NCI-H446 (cell line): Measurements from ENCODE around the gene ATXN7L1.
A peak's percentile ranks its signal among the peaks of the same experiment; 100 is the strongest.

Source experiments
- DNase-seq, 2 experiments: peaks; one replicate each; lab custom pipeline; 2025; lab: John Stamatoyannopoulos, UW

ATXN7L1 gene

DNA sequence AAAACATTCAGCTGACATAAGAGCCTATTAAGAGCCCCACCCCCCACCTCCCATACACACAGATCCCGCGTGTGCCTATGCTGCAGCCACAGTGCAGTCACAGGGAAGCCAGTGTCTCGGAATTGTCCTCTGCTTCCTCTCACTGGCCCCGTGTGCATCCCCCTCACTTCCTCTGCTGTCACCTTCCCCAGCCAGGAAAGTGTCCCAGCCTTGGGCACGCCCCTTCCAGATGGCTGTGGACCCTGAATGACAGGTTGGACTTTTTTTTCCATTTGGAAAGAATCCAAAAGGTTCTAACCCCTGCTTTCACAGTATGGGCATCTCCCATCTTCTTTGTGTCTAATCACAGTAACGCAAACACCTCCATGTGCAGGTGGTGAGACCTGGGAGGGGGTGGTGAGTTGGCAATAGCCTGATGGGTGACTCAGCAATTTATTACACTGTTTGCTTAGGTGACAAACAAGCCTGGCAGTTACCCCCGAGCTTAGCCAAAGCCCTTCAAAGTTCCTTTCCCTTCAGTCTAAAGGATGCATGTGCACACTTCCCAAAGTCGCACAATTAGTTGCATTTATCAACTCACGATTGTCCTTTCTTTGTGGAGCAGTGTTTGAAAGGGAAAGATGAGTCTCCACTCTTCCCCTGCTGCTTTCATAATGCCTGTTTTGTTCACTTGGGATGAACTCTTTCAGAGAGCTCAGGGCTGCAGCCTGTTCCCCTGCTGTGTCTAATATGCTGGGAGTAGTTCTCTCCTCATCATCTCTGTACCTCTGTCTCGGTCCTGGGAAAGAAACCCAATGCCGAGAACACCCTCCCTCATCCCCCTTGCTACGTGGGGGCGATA, 227.6 kb downstream of the ATXN7L1 start:
- peak; percentile 11 to 43 for DNase-seq

DNA sequence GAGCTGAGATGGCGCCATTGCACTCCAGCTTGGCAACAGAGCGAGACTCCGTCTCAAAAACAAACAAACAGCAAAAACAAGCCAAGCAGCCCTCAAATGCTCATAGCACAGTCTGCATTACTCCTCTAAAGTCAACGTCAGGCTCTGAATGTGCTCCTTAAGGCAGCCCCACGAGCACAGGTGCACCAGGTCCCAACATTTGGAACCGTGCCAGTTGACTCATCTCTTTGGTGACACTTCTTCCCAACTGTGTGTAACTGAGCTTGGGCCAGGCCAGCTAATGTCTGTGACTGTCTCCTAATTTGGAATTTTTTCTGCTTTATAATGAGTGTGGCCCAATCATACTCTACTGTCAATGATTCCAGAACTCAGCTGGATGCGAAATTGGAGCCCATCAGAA, 228.8 kb downstream of the ATXN7L1 start:
- DNase-seq, result no peak

DNA sequence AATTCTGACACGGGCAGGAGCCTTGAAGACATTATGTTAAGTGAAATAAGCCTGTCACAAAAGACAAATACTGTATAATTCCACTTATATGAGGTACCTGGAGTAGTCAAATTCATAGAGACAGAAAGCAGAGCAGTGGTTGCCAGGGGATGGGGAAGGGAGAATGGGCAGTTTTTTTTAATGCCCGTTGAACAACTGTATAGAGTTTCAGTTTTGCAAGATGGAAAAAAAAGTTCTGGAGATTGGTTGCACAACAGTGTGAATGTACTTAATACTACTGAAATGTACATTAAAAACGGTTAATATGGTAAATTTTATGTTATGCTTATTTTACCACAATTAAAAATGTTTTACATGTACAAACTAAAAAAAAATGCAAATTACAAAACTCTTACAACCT, 231.5 kb downstream of the ATXN7L1 start:
- DNase-seq, result no peak

DNA sequence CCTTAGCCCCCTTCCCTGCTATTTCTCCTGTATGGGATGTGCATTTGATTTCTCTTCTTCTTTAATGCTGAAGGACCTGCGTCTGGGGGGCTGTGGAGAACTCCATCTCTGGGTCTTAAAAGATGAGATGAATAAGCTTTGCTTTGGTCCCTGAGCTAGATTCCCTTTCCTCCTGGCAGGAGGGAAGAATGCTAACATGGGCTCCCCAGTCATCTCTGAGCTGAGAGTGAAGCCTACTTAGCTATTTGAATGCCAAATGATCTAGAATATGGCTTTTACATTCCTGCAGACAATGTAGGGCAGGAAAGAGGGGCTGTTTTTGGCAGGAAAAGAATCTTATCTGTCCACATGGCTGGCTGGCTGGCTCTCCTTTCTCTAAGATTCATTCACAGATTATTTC, 232.5 kb downstream of the ATXN7L1 start:
- peak in 1 of 2 experiments; percentile 8 for DNase-seq

DNA sequence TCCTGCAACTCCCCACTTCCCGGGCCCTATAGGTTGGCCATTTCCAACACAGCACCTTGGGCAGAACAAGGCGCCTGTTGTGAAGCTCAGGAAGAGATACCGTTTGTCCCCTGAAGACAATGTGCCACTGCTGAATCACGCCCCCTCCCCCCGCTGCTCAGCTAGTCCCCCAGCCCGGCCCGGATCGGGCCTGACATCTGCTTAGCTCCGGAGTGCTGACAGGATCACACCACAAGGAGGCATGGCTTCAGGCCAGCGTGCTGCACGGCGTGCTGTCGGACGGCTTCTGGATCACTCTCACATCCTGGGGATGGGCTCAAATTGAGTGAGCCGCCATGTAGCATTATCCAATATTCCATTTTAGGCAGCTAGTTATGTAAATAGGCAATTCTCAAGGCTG, 233.0 kb downstream of the ATXN7L1 start:
- DNase-seq, result peak; percentile 61 to 82

DNA sequence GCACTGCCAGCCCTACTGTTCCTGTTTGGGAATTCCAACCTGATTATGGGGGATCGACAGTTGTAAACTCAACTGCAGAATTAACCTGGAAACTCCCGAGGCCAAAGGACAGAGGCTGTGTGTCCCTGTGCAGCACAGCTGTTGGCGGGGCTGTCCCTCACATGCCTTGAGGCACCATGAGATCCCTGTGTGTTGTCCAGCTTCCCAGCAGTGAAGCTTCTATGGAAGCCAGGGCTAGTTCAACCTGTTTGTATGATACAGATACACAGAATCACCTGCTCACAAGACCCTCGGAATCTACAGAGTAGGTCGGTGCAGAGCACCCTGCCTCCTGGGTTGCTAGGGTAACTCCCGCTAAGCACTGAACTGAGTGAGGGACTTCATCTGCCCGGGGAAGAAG, 234.1 kb downstream of the ATXN7L1 start:
- no peak for DNase-seq

DNA sequence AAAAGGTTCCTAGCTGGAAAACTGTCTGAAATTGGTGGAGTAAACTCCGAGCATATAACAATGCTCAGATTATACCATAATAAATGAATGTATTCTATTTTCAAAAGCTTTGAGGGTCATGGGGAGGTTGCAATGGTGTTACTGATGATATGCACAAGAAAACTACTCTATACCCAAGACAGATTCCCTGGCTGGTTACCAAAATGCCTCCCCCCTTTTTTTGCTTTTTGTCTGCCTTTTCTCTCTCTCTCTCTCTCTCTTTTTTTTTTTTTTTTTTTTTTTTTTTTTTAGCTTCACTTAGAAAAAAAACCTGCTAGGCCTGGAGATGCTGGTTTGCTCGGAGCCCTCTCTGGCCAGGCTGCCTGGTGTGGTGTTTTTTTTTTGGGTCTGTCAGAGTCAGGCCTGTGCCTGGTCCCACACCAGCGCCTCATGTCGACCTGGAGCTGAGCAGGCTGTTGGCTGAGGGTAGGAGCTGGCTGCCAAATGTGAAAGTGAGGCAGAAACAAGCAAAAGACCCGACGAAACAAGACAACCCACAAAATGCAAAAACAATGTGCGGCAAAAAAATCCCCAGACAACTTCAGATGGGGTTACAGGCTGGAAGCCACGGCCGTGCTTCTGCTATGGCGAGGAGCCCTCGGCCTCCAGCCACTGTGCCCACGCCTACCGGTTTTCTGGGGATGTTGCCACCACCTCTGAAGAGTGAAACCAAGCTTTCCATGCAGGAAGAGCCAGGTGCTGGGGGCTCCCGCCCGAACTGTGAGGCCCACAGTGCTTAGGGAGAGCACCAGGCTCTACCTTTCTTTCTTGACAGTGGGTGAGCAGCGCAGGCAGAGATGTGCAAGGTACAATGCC, 235.2 kb downstream of the ATXN7L1 start:
- peak in 1 of 2 experiments; percentile 59 for DNase-seq

DNA sequence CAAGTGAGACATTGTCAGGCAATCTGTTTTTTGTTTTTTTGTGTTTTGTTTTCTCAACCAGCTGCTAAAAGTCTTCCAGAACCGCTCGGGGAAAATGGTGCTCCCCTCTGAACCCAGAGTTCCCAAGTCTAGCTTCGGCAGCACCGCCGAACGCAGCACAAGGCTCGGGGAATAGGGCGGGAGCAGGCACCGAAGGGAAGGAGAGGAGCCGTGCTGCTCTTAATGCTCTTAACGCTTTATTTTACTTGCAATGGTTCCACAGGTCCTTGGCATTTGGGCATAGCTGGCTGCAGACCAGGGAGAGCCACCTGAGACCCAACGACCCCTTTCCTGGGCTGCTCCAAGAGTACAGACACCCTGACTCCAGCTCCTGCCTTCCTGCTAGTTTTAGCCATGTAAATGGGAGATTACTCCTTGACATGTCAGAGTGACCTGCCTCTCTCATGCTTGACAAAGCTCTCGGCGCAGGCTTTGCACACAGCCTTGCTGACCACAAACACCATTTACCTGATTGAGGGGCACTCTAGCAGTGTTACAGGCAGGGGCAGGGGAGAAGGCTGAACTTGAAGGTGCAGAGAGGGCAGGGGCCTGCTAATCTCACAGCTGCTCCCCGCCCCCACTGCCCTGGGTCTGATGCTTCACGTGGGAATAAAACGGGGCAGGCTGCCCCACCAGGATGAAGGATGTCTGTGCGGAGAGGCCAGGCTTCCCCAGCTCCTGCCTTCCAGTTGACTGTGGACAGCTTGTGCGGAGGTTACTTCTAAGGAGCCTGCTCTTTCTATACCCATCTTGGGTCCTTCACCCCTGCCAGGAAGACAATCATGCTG, 236.5 kb downstream of the ATXN7L1 start:
- no peak for DNase-seq

DNA sequence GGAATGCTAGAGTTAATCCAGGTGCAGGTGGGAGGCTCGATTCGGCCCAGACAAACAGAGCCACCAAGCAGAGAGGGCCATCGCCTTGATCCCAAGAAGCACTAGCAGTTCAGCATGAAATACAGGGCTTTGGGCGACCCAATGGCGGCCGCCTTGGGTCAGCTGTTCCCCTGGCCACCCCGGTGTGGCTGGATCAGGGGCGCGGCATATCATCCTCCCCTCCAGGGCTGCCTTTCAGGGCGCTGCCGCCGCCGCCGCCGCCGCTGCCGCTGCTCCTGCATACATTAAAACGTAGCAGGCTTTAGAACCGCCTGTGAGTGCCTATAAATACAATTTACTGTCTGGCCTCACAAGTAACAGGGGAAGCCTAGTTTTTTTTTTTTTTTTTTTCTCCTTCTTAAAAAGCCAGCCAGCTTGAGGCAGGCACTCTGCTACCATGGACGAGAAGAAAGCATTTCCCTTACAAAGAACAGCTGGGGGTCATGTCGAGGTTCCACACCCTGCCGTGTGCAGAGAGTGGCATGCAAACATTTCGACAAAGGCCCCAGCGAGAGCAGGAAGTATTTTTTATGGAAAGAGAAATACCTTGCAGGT, 237.4 kb downstream of the ATXN7L1 start:
- DNase-seq, result no peak

DNA sequence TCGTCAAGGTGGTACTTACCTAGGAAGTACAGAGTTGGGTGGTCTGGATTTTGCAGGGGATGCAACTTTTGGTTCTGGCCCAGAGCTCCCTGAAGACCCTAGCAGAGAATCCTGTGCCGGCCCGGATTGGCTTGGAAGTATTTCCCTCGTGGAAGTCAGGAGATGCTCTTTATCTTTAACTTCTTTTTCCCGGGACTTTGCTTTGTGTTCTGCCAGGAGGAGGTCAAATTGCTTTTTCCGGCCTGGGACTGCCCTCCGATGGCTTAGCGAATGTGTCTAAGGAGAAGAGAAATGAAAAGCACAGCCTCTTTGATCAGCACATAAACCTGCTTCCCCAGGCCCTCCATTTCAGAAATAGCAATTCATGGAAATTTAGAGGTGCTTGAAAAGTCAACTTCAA, 238.1 kb downstream of the ATXN7L1 start:
- no peak for DNase-seq

DNA sequence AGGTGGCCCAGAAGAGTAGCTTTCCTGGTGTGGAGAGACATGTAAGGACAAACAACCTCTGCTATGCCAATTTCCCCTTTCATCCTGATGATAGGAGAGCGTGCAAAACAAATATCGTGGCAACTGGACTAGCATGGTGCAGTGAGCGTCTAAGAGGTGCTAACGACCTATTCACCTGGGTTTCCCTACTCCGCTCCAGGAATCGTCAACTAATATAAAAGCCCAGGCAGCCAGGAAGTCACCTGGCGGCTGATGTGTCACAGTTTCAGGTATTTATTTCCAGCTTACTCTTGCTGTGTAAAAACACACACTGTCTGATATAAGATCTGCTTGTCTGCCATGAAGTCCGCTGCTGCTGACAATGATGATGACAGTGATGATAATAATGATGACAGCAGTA, 238.6 kb downstream of the ATXN7L1 start:
- DNase-seq, result no peak

DNA sequence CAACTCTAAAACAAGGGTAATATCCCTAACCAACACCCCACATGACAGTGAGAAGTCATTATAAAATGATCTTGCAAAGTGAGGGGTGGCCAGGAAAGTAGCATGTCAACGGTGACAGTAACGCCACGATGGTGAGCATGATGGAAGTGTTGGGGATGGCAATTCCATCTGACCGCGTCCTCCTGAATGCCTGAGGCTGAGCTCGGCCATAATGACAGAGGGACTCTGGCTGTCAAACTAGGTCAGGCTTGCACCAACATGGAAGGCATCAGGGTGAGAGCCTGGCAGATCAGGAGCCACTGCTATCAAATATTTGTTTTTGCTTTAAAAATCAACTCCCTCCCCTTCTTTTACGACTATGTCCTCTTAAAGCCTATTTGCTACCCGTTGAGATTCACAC, 239.4 kb downstream of the ATXN7L1 start:
- no peak for DNase-seq

DNA sequence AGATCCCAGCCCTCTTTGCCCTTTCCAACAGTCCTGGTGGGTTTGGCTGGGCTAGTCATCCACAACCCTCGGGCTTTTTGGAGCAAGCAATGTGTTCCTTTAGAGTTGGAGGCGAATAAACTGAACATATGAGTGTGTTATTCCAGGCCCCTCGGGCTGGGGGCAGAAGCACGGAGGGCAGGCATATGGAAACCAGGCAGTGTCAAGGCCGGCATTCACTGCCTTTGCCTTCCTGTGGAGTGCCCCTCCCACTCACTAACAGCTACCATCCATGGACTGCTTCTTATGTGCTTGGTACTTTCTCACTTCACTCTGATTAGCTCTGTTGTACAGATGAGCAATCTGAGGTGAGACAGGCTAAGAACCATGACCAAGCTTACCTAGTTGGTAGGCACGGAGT, 241.2 kb downstream of the ATXN7L1 start:
- no peak for DNase-seq

DNA sequence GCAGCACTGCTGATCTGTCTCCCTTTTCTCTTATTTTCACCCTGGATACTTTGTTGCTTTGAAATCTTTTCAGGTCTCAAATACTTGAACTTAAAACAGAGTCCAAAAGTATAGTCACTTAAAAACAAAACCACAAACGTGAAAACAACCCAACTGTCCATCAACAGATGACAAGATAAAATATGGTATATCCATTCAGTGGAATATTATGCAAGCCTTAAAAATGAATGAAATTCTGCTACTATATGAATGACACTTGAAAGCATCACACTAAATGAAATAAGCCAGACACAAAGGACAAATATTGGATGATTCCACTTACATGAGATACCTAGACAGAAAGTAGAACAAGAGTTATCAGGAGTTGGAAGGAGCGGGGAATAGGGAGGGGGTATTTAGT, 250.4 kb downstream of the ATXN7L1 start:
- no peak for DNase-seq

DNA sequence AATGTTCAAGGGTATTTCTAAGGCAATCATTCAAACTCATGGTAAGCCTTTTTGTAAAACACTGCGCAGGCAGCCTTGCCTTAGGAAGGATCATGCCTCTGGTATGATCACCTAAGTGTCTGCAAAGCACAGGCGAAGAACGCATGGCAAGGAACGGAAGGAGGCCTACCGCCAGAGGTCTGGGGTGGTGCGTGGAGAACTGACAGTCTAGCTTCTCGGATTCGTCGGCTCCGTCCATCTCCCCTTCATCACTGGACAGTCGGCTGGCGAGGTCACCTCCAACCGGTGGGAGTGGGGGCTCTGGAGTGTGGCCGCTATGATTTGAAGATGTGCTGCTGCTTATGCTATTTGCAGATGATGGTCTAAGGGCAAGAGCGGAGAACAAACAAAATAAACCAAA, 252.5 kb downstream of the ATXN7L1 start:
- DNase-seq, result no peak

DNA sequence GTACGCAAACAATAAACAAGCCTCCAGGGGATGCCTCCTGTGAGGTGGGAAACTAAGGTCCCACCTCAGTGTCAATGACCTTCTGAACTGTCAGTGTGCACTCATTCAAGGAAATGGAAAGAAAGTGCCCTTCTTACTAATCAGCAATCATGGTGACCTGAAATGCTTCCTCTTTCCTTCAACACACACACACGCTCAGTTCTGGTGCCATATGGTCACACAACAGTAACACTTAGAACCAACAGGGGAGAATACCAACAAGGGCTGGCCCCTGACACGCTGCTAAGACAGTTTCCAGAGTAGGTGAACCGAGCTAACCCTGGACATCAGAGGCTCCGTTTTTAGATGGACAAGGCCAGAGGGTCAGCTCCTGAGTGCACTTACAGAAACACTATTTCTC, 253.0 kb downstream of the ATXN7L1 start:
- DNase-seq, result no peak

DNA sequence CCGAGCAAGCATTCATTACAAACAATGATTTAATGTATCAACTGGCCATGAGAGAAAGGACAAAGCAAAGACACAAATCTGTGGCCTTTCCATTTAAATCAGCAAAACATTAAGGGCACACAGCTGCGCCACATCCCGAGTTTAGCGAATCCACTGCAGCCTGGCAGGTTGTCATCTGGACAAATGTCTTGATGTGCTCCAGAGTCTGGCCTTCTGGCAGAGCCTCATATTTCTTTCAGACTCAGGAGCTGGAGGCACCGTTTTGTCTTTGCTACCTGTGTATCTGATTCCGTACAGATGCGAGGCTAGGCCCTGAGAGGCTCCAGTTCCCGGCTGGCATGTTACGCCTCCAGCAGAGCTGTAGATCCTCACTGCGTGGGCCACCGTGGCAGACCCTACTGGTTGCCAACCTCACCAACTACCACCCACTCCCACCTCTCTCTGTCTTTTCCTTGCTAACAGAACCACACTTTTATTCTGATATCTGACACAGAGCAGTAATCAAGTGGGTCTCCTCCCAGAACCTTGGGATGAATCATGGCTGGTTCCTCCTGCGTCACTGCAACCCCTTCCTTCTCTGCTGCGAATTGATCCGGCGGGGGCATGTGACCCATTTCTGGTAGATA, 254.2 kb downstream of the ATXN7L1 start:
- DNase-seq, result peak in 1 of 2 experiments; percentile 59

DNA sequence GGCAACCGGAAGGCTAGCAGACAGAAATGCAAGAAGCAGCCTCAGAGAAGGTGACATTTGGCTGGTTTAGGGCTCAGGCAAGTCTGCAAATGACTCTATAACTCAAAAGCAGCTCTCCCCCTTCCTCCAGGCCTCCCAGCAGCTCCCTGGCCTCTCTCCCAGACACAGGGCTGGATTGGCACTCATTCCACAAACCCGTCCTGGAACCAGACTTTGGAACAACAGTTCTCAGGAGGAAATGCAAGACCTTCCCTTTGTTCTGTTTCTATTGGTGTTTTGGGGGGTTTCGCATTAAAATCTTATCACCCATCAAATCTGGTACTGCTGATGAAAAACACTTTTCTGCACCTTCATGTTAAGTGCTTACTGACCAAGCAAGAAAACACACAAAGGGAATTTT, 254.8 kb downstream of the ATXN7L1 start:
- DNase-seq, result peak; percentile 71 to 79

DNA sequence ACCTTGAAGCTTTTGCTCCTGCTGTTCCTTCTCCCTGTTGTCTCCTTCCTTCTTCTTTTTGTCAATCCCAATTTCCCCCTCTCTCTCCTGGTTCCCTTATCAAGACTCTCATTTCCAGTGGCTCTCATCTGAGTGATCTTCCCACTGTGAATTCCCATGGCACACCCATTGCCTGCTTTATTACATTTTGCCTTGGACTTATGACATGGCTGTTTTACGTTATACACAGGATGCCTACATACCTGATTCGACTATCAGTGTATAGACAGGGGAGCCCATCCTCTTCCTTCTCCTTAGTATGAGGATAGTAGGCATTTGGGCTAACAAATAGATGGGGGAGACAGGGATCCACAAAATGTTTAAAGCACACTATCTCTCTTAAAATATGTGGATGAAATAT, 255.2 kb downstream of the ATXN7L1 start:
- no peak for DNase-seq

DNA sequence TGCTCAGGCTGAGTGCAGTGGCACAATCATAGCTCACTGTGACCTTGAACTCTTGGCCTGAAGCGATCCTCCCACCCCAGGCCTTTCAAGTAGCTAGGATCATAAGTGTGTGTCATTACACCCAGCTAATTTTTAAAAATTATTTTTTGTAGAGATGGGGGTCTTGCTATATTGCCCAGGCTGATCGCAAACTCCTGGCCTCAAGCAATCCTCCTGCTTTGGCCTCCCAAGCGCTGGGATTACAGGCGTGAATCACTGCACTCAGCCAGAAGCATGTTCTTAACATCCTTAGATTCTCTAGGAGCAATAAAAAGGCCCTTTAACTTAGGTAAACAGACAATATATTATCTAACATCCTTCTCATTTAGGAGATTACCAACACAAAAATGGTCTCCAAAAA, 256.8 kb downstream of the ATXN7L1 start:
- no peak for DNase-seq

DNA sequence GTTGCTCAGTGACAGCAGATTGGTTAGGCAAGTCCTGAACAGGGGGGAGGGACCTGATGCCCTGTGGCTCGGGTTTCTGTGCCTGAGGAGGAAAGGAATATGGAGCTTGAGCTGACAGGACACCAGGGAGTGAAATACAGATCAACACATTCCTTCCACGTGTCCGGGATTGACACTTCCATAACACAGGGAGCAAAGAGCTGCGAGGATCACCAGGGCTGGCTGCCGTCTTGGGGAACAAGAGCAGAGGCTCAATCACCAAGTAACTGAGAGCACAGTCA, 258.4 kb downstream of the ATXN7L1 start:
- DNase-seq, result no peak
